ENCODE measurements around the gene HELZ.

DNA sequence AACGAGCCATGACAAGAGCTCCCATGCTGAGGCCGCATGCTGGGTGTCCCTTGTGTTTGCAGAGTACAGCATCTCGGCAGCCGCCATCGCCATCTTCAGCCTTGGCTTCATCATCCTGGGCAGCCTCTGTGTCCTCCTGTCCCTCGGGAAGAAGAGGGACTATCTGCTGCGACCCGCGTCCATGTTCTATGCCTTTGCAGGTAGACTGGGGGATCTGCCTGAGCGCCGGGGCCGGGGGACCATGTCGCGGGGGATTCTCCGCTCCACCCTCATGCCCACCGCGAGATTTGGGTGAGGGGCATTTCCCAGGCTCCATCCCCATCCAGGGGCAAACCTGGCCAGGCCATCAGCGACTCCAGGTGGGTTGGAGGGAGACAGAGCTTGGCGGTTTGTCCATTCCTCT is 190.0 kb downstream of the HELZ start:
- TF ChIP-seq GATA2 (IDR thresholded peaks at IDR 0.05; ENCODE audit: low read depth, low read length): no peak
- TF ChIP-seq GATA3 (IDR thresholded peaks at IDR 0.05; ENCODE audit: low read depth, low read length): no peak

All from SH-SY5Y (cell line).